GM23338 (cell line): ENCODE data around the gene EPHB3. TPM values are rescaled to one million over a fixed set of nuclear protein-coding genes. Genes with fewer than 3 reads are reported as not detected.

Experiments
- ATAC-seq: fragments of 200-7000 bp; cut with Tn5 transposase; 3 replicates; pipeline ENCODE4 v1.9.1; 2020
- DNase-seq: peaks from one replicate; pipeline ENCODE4 v3.0.0-alpha.2; 2015; ENCODE audit warnings: low spot score
- H2AFZ ChIP-seq: fragments of 200-600 bp; sonication (generic); 2 replicates; pipeline ENCODE4 v1.8.0; 2016; ENCODE audit warnings: antibody characterized with exemption, mild to moderate bottlenecking, moderate library complexity
- H3F3A ChIP-seq: fragments of 200-600 bp; sonication (generic); replicated peaks from 2 replicates; pipeline ENCODE4 v1.8.0; 2017; ENCODE audit warnings: antibody characterized with exemption, mixed run types, low read depth
- H3K27ac ChIP-seq: fragments of 200-600 bp; sonication (generic); 2 replicates; pipeline ENCODE4 v1.6.1; 2016; ENCODE audit warnings: low read depth
- H3K27me3 ChIP-seq: fragments of 200-600 bp; sonication (generic); 2 replicates; pipeline ENCODE4 v1.8.0; 2016; ENCODE audit warnings: mild to moderate bottlenecking, mixed run types, moderate library complexity; ENCODE audit not compliant: insufficient read depth
- H3K36me3 ChIP-seq: fragments of 200-600 bp; sonication (generic); 2 replicates; pipeline ENCODE4 v1.8.0; 2016; ENCODE audit warnings: mild to moderate bottlenecking; ENCODE audit not compliant: insufficient read depth
- H3K4me1 ChIP-seq: fragments of 200-600 bp; sonication (generic); 2 replicates; pipeline ENCODE4 v1.8.0; 2016; ENCODE audit warnings: mild to moderate bottlenecking, moderate library complexity; ENCODE audit not compliant: insufficient read depth
- H3K4me2 ChIP-seq: fragments of 200-600 bp; sonication (generic); 2 replicates; pipeline ENCODE4 v1.7.1; 2017; ENCODE audit warnings: mixed run types
- H3K4me3 ChIP-seq: fragments of 200-600 bp; sonication (generic); 2 replicates; pipeline ENCODE4 v1.6.1; 2016; ENCODE audit warnings: mixed run types
- H3K79me2 ChIP-seq: fragments of 200-600 bp; sonication (generic); replicated peaks from 2 replicates; pipeline ENCODE4 v1.8.0; 2017; ENCODE audit warnings: mild to moderate bottlenecking; ENCODE audit not compliant: insufficient read depth
- H3K9me2 ChIP-seq: fragments of 200-600 bp; sonication (generic); 2 replicates; pipeline ENCODE4 v1.8.0; 2017; ENCODE audit not compliant: insufficient read depth
- H4K20me1 ChIP-seq: fragments of 200-600 bp; sonication (generic); replicated peaks from 2 replicates; pipeline ENCODE4 v1.8.0; 2017; ENCODE audit warnings: mild to moderate bottlenecking; ENCODE audit not compliant: insufficient read depth
- H3K27ac Mint-ChIP-seq: 2 replicates; pipeline ENCODE4 v1.8.0; 2020; ENCODE audit warnings: inconsistent platforms, mild to moderate bottlenecking, moderate library complexity, mixed read lengths
- H3K27me3 Mint-ChIP-seq: 3 replicates; pipeline ENCODE4 v1.8.0; 2022; ENCODE audit warnings: low read depth, mild to moderate bottlenecking, moderate library complexity, mixed read lengths, inconsistent platforms; ENCODE audit not compliant: insufficient read depth, poor library complexity
- H3K36me3 Mint-ChIP-seq: 3 replicates; pipeline ENCODE4 v1.8.0; 2021; ENCODE audit warnings: low read depth, mild to moderate bottlenecking, inconsistent platforms, moderate library complexity, mixed read lengths
- H3K4me1 Mint-ChIP-seq: 3 replicates; pipeline ENCODE4 v1.8.0; 2020; ENCODE audit warnings: mild to moderate bottlenecking, inconsistent platforms, mixed read lengths
- H3K4me3 Mint-ChIP-seq: 3 replicates; pipeline ENCODE4 v1.8.0; 2021; ENCODE audit warnings: moderate library complexity, mild to moderate bottlenecking, inconsistent platforms, mixed read lengths
- H3K9me3 Mint-ChIP-seq: 3 replicates; pipeline ENCODE4 v1.8.0; 2020; ENCODE audit warnings: moderate library complexity, mild to moderate bottlenecking, inconsistent platforms, mixed read lengths
- CREB1 ChIP-seq: fragments of 250-450 bp; sonication (Bioruptor Pico); IDR thresholded peaks from 2 replicates; pipeline ENCODE4 v1.5.0; 2020; ENCODE audit warnings: low read depth, mild to moderate bottlenecking, moderate library complexity
- EZH2 ChIP-seq: fragments of 200-600 bp; sonication (generic); IDR thresholded peaks from one replicate; pipeline ENCODE4 v1.8.0; 2017; ENCODE audit warnings: antibody characterized with exemption, mild to moderate bottlenecking, low read depth; ENCODE audit not compliant: unreplicated experiment
- EZH2phosphoT487 ChIP-seq: fragments of 200-600 bp; sonication (generic); IDR thresholded peaks from one replicate; pipeline ENCODE4 v1.8.1; 2018; ENCODE audit warnings: antibody characterized with exemption; ENCODE audit not compliant: unreplicated experiment
- JUNB ChIP-seq: IDR thresholded peaks from one replicate; pipeline ENCODE4 v1.6.1; 2016; ENCODE audit warnings: antibody characterized with exemption; ENCODE audit not compliant: unreplicated experiment
- NANOG ChIP-seq: IDR thresholded peaks from 2 replicates; pipeline ENCODE4 v1.6.1; 2016; ENCODE audit warnings: antibody characterized with exemption, borderline replicate concordance
- POLR2AphosphoS5 ChIP-seq: IDR thresholded peaks from 2 replicates; pipeline ENCODE4 v1.6.1; 2016; ENCODE audit warnings: antibody characterized with exemption, low read depth
- STAT1 ChIP-seq: IDR thresholded peaks from one replicate; pipeline ENCODE4 v1.6.1; 2016; ENCODE audit warnings: antibody characterized with exemption; ENCODE audit not compliant: unreplicated experiment
- ZNF114 ChIP-seq: fragments of 250-450 bp; sonication (Bioruptor Pico); IDR thresholded peaks from 2 replicates; pipeline ENCODE4 v1.5.0; 2020; ENCODE audit warnings: mild to moderate bottlenecking, moderate library complexity
- ZNF331 ChIP-seq: fragments of 250-450 bp; sonication (Bioruptor Pico); IDR thresholded peaks from 2 replicates; pipeline ENCODE4 v1.5.0; 2020; ENCODE audit warnings: low read depth, mild to moderate bottlenecking, moderate library complexity
- polyA plus RNA-seq: library from polyadenylated mRNA; unstranded; fragments of >200 nt; fragmentation: Nextera tagmentation; extraction: Ambion mirVana; gene quantifications from 2 replicates; pipeline ENCODE4 v1.2.1, GENCODE V29; 2016
- total RNA-seq: library from RNA; depleted of rRNA; stranded (reverse); fragments of >200 nt; shearing (Covaris generic); gene quantifications from 2 replicates; pipeline ENCODE4 v1.2.3, GENCODE V29; 2014
- TF ChIP-seq, protein P1 (sequence below): IDR thresholded peaks from 2 replicates; pipeline ENCODE4 v1.6.1; 2016; ENCODE audit warnings: antibody characterized with exemption
- TF ChIP-seq, protein P2 (sequence below), 2 experiments: fragments of 200-600 bp in 1 of 2; sonication (generic) in 1 of 2; conservative IDR thresholded peaks; 2 replicates each; pipeline versions ENCODE4 v1.5.1 to v1.6.1; 2016 to 2017; ENCODE audit warnings: antibody characterized with exemption in 2 of 2, low read depth in 2 of 2, mild to moderate bottlenecking in 2 of 2, moderate library complexity in 1 of 2
- TF ChIP-seq, protein P3 (sequence below): IDR thresholded peaks from one replicate; pipeline ENCODE4 v1.6.1; 2018; ENCODE audit warnings: antibody characterized with exemption; ENCODE audit not compliant: unreplicated experiment
- TF ChIP-seq, protein P4 (sequence below): fragments of 250-450 bp; sonication (Bioruptor Pico); IDR thresholded peaks from 2 replicates; pipeline ENCODE4 v1.5.0; 2020; ENCODE audit warnings: mild to moderate bottlenecking, moderate library complexity

Gene EPHB3
- total and polyA plus RNA-seq, 2 experiments from 2014 or later, result 0.57 to 2.0 TPM

DNA sequence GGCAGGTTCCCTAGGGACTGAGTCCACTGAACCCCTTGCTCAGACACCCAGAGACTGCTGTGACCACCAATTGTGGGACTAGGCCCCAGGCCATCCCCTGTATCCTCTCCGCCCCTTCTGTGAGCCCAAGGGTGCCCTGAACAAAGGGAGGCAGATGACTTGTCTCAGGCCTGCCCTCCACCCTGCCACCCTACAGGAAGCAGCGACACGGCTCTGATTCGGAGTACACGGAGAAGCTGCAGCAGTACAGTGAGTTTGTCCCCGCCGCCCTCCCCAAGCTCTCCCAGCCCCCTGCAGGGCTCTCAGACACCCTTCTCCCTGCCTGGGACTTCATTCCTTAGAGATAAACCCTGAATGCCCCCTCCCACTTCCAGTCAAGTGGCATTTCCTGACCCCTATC, 16.6 kb downstream of the EPHB3 start:
- Histone ChIP-seq H2AFZ (no peak overlapping the region), H3K27me3 (peaks cover 46% of the 10 kb centered on the region), H3K4me2 (no peak overlapping the region), H3K4me1 (peaks cover 41% of the 10 kb centered on the region), H3K4me3 (no peak overlapping the region), H3F3A (no peaks in the 10 kb centered on the region; the same call in 1 of the 2 replicates), H3K36me3 (no peaks in the 10 kb centered on the region), H3K79me2 (no peaks in the 10 kb centered on the region), H3K27ac (no peak overlapping the region), H3K9me2 (no peaks in the 10 kb centered on the region), H4K20me1 (no peaks in the 10 kb centered on the region)
- H3K27ac Mint-ChIP-seq, result no peak overlapping the region
- peaks cover 24% of the 10 kb centered on the region for H3K27me3 Mint-ChIP-seq
- H3K4me3 Mint-ChIP-seq, result no peak overlapping the region
- TF ChIP-seq, protein P1, sequence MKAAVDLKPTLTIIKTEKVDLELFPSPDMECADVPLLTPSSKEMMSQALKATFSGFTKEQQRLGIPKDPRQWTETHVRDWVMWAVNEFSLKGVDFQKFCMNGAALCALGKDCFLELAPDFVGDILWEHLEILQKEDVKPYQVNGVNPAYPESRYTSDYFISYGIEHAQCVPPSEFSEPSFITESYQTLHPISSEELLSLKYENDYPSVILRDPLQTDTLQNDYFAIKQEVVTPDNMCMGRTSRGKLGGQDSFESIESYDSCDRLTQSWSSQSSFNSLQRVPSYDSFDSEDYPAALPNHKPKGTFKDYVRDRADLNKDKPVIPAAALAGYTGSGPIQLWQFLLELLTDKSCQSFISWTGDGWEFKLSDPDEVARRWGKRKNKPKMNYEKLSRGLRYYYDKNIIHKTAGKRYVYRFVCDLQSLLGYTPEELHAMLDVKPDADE, result no peak
- no peak for TF ChIP-seq CREB1
- no peak for TF ChIP-seq EZH2
- no peak for TF ChIP-seq STAT1
- TF ChIP-seq ZNF331, result no peak
- TF ChIP-seq ZNF114, result no peak
- no peak for TF ChIP-seq POLR2AphosphoS5
- no peak for TF ChIP-seq EZH2phosphoT487
- TF ChIP-seq, protein P2, sequence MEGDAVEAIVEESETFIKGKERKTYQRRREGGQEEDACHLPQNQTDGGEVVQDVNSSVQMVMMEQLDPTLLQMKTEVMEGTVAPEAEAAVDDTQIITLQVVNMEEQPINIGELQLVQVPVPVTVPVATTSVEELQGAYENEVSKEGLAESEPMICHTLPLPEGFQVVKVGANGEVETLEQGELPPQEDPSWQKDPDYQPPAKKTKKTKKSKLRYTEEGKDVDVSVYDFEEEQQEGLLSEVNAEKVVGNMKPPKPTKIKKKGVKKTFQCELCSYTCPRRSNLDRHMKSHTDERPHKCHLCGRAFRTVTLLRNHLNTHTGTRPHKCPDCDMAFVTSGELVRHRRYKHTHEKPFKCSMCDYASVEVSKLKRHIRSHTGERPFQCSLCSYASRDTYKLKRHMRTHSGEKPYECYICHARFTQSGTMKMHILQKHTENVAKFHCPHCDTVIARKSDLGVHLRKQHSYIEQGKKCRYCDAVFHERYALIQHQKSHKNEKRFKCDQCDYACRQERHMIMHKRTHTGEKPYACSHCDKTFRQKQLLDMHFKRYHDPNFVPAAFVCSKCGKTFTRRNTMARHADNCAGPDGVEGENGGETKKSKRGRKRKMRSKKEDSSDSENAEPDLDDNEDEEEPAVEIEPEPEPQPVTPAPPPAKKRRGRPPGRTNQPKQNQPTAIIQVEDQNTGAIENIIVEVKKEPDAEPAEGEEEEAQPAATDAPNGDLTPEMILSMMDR (conservative IDR thresholded peaks at IDR 0.05; ENCODE audit: low read depth in 2 of 2), result no peak
- TF ChIP-seq, protein P3, sequence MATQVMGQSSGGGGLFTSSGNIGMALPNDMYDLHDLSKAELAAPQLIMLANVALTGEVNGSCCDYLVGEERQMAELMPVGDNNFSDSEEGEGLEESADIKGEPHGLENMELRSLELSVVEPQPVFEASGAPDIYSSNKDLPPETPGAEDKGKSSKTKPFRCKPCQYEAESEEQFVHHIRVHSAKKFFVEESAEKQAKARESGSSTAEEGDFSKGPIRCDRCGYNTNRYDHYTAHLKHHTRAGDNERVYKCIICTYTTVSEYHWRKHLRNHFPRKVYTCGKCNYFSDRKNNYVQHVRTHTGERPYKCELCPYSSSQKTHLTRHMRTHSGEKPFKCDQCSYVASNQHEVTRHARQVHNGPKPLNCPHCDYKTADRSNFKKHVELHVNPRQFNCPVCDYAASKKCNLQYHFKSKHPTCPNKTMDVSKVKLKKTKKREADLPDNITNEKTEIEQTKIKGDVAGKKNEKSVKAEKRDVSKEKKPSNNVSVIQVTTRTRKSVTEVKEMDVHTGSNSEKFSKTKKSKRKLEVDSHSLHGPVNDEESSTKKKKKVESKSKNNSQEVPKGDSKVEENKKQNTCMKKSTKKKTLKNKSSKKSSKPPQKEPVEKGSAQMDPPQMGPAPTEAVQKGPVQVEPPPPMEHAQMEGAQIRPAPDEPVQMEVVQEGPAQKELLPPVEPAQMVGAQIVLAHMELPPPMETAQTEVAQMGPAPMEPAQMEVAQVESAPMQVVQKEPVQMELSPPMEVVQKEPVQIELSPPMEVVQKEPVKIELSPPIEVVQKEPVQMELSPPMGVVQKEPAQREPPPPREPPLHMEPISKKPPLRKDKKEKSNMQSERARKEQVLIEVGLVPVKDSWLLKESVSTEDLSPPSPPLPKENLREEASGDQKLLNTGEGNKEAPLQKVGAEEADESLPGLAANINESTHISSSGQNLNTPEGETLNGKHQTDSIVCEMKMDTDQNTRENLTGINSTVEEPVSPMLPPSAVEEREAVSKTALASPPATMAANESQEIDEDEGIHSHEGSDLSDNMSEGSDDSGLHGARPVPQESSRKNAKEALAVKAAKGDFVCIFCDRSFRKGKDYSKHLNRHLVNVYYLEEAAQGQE, result no peak
- TF ChIP-seq, protein P4, sequence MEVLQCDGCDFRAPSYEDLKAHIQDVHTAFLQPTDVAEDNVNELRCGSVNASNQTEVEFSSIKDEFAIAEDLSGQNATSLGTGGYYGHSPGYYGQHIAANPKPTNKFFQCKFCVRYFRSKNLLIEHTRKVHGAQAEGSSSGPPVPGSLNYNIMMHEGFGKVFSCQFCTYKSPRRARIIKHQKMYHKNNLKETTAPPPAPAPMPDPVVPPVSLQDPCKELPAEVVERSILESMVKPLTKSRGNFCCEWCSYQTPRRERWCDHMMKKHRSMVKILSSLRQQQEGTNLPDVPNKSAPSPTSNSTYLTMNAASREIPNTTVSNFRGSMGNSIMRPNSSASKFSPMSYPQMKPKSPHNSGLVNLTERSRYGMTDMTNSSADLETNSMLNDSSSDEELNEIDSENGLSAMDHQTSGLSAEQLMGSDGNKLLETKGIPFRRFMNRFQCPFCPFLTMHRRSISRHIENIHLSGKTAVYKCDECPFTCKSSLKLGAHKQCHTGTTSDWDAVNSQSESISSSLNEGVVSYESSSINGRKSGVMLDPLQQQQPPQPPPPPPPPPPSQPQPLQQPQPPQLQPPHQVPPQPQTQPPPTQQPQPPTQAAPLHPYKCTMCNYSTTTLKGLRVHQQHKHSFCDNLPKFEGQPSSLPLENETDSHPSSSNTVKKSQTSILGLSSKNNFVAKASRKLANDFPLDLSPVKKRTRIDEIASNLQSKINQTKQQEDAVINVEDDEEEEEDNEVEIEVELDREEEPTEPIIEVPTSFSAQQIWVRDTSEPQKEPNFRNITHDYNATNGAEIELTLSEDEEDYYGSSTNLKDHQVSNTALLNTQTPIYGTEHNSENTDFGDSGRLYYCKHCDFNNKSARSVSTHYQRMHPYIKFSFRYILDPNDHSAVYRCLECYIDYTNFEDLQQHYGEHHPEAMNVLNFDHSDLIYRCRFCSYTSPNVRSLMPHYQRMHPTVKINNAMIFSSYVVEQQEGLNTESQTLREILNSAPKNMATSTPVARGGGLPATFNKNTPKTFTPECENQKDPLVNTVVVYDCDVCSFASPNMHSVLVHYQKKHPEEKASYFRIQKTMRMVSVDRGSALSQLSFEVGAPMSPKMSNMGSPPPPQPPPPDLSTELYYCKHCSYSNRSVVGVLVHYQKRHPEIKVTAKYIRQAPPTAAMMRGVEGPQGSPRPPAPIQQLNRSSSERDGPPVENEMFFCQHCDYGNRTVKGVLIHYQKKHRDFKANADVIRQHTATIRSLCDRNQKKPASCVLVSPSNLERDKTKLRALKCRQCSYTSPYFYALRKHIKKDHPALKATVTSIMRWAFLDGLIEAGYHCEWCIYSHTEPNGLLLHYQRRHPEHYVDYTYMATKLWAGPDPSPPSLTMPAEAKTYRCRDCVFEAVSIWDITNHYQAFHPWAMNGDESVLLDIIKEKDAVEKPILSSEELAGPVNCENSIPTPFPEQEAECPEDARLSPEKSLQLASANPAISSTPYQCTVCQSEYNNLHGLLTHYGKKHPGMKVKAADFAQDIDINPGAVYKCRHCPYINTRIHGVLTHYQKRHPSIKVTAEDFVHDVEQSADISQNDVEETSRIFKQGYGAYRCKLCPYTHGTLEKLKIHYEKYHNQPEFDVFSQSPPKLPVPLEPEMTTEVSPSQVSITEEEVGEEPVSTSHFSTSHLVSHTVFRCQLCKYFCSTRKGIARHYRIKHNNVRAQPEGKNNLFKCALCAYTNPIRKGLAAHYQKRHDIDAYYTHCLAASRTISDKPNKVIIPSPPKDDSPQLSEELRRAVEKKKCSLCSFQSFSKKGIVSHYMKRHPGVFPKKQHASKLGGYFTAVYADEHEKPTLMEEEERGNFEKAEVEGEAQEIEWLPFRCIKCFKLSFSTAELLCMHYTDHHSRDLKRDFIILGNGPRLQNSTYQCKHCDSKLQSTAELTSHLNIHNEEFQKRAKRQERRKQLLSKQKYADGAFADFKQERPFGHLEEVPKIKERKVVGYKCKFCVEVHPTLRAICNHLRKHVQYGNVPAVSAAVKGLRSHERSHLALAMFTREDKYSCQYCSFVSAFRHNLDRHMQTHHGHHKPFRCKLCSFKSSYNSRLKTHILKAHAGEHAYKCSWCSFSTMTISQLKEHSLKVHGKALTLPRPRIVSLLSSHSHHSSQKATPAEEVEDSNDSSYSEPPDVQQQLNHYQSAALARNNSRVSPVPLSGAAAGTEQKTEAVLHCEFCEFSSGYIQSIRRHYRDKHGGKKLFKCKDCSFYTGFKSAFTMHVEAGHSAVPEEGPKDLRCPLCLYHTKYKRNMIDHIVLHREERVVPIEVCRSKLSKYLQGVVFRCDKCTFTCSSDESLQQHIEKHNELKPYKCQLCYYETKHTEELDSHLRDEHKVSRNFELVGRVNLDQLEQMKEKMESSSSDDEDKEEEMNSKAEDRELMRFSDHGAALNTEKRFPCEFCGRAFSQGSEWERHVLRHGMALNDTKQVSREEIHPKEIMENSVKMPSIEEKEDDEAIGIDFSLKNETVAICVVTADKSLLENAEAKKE, result no peak
- no peak for TF ChIP-seq NANOG
- no peak for TF ChIP-seq JUNB
- H3K9me3 Mint-ChIP-seq, result no peaks in the 10 kb centered on the region
- H3K4me1 Mint-ChIP-seq, result peaks cover 58% of the 10 kb centered on the region
- H3K36me3 Mint-ChIP-seq, result no peaks in the 10 kb centered on the region; the same call in 1 of the 3 replicates
- DNase-seq (no peak), ATAC-seq (no peak)
